SK-N-SH (cell line): ENCODE data around the gene STON1. TPM values are rescaled to one million over a fixed set of nuclear protein-coding genes. Genes with fewer than 3 reads are reported as not detected.

Experiments
- CTCF ChIA-PET: fragments of 300-600, 350-600 bp; formaldehyde crosslinking; extraction: SDS; loops from one replicate; lab custom pipeline; 2021; lab: Yijun Ruan, JAX
- POLR2A ChIA-PET: fragments of 350-600 bp; sonication (Branson Sonifier 250); formaldehyde crosslinking; extraction: SDS; loops from one replicate; lab custom pipeline; 2020; ENCODE audit warnings: antibody characterized with exemption, inconsistent platforms; lab: Yijun Ruan, JAX
- DNase-seq: peaks from one replicate; pipeline ENCODE4 v3.0.0; 2012
- H2AFZ ChIP-seq: fragments of 200-600 bp; sonication (generic); 2 replicates; pipeline ENCODE4 v1.8.1; 2016; ENCODE audit warnings: antibody characterized with exemption, mild to moderate bottlenecking, low read depth
- H3F3A ChIP-seq: fragments of 200-600 bp; sonication (generic); replicated peaks from 2 replicates; pipeline ENCODE3; 2016; ENCODE audit warnings: antibody characterized with exemption, mild to moderate bottlenecking; ENCODE audit not compliant: insufficient read depth
- H3K27ac ChIP-seq, 2 experiments: fragments of 200-500 bp in 1 of 2; fragments of 200-600 bp in 1 of 2; sonication (Bioruptor generic) in 1 of 2; sonication (generic), shearing (Covaris generic) in 1 of 2; 2 replicates each; pipeline versions ENCODE4 v1.5.1 to v1.6.1; 2014 to 2016; ENCODE audit warnings: low read depth in 2 of 2, inconsistent platforms in 1 of 2, low read length in 1 of 2, mild to moderate bottlenecking in 1 of 2, mixed read lengths in 1 of 2
- H3K27me3 ChIP-seq: fragments of 200-600 bp; sonication (generic), shearing (Covaris generic); 2 replicates; pipeline ENCODE4 v1.6.1; 2016; ENCODE audit warnings: mixed run types; ENCODE audit not compliant: insufficient read depth
- H3K36me3 ChIP-seq, 2 experiments: fragments of 200-500 bp in 1 of 2; fragments of 200-600 bp in 1 of 2; sonication (Bioruptor generic) in 1 of 2; sonication (generic) in 1 of 2; replicated peaks in 1 of 2; 2 replicates each; pipeline versions ENCODE3 to v1.5.1; 2014 to 2016; ENCODE audit warnings: low read length in 1 of 2, mild to moderate bottlenecking in 1 of 2; ENCODE audit not compliant: insufficient read depth in 2 of 2, control insufficient read depth in 1 of 2
- H3K4me1 ChIP-seq, 2 experiments: fragments of 200-500 bp in 1 of 2; fragments of 200-600 bp in 1 of 2; sonication (Bioruptor generic) in 1 of 2; sonication (generic), shearing (Covaris generic) in 1 of 2; 2 replicates each; pipeline versions ENCODE4 v1.5.1 to v1.6.1; 2014 to 2016; ENCODE audit warnings: low read depth in 1 of 2, low read length in 1 of 2, mixed run types in 1 of 2; ENCODE audit not compliant: insufficient read depth in 2 of 2, control insufficient read depth in 1 of 2
- H3K4me2 ChIP-seq: fragments of 200-600 bp; sonication (generic), shearing (Covaris generic); 2 replicates; pipeline ENCODE4 v1.6.1; 2017; ENCODE audit warnings: mixed run types
- H3K4me3 ChIP-seq, 2 experiments: fragments of 200-500 bp in 1 of 2; fragments of 200-600 bp in 1 of 2; sonication (Bioruptor generic) in 1 of 2; sonication (generic), shearing (Covaris generic) in 1 of 2; 2 replicates each; pipeline versions ENCODE4 v1.5.1 to v1.8.1; 2014 to 2016; ENCODE audit warnings: low read depth in 2 of 2, inconsistent platforms in 1 of 2, low read length in 1 of 2, mild to moderate bottlenecking in 1 of 2, mixed read lengths in 1 of 2, moderate library complexity in 1 of 2
- H3K79me2 ChIP-seq: fragments of 200-600 bp; sonication (generic); 2 replicates; pipeline ENCODE4 v1.8.1; 2017; ENCODE audit warnings: mild to moderate bottlenecking; ENCODE audit not compliant: insufficient read depth
- H3K9ac ChIP-seq: fragments of 200-600 bp; sonication (generic); 2 replicates; pipeline ENCODE4 v1.6.1; 2017; ENCODE audit warnings: mixed run types
- H3K9me2 ChIP-seq: fragments of 200-600 bp; sonication (generic); 2 replicates; pipeline ENCODE4 v1.6.1; 2017; ENCODE audit warnings: mixed run types
- H3K9me3 ChIP-seq: fragments of 200-600 bp; sonication (generic); 2 replicates; pipeline ENCODE4 v1.6.1; 2017; ENCODE audit warnings: mixed run types, mild to moderate bottlenecking, moderate library complexity
- H4K20me1 ChIP-seq: fragments of 200-600 bp; sonication (generic); 2 replicates; pipeline ENCODE4 v1.6.1; 2017; ENCODE audit warnings: mild to moderate bottlenecking, mixed run types; ENCODE audit not compliant: insufficient read depth
- CHD2 ChIP-seq: fragments of 150-350 bp; IDR thresholded peaks from 2 replicates; pipeline ENCODE4 v1.6.1; 2018; ENCODE audit warnings: low read length; ENCODE audit not compliant: partially characterized antibody
- CTCF ChIP-seq: fragments of 200-600 bp; sonication (generic); IDR thresholded peaks from 2 replicates; pipeline ENCODE4 v1.6.1; 2017; ENCODE audit warnings: antibody characterized with exemption, mild to moderate bottlenecking, moderate library complexity
- EZH2phosphoT487 ChIP-seq: fragments of 200-600 bp; sonication (generic); IDR thresholded peaks from 2 replicates; pipeline ENCODE4 v1.6.1; 2017; ENCODE audit warnings: low read depth, mixed run types, mild to moderate bottlenecking, antibody characterized with exemption, moderate library complexity, borderline replicate concordance
- JUND ChIP-seq: IDR thresholded peaks from 2 replicates; pipeline ENCODE4 v1.4.0; 2012
- MEF2A ChIP-seq: IDR thresholded peaks from 2 replicates; pipeline ENCODE4 v1.4.0; 2012; ENCODE audit warnings: low read depth, borderline replicate concordance
- MXI1 ChIP-seq: IDR thresholded peaks from 2 replicates; pipeline ENCODE4 v1.6.1; 2012; ENCODE audit warnings: mild to moderate bottlenecking, low read depth, low read length, improper control_type of control experiment
- NRF1 ChIP-seq: IDR thresholded peaks from 2 replicates; pipeline ENCODE4 v1.6.1; 2012; ENCODE audit warnings: low read depth, mild to moderate bottlenecking, low read length
- PBX3 ChIP-seq: IDR thresholded peaks from 2 replicates; pipeline ENCODE4; 2012
- POLR2AphosphoS5 ChIP-seq: IDR thresholded peaks from 2 replicates; pipeline ENCODE4 v1.6.1; 2012; ENCODE audit warnings: low read depth, low read length
- RAD21 ChIP-seq: IDR thresholded peaks from 2 replicates; pipeline ENCODE4 v1.6.1; 2012; ENCODE audit warnings: mild to moderate bottlenecking, low read length
- RXRA ChIP-seq: IDR thresholded peaks from 2 replicates; pipeline ENCODE4 v1.4.0; 2012; ENCODE audit warnings: low read depth, mild to moderate bottlenecking, borderline replicate concordance
- SIN3A ChIP-seq: IDR thresholded peaks from 2 replicates; pipeline ENCODE4 v1.6.1; 2012; ENCODE audit warnings: low read depth, mild to moderate bottlenecking, low read length, moderate library complexity, borderline replicate concordance
- TCF12 ChIP-seq: IDR thresholded peaks from 2 replicates; pipeline ENCODE4 v1.4.0; 2012
- WGBS: methylation state at CpG from one replicate; pipeline ENCODE4 v1.1.6; 2017; ENCODE audit warnings: low lambda C conversion rate; 5-methylcytosine and 5-hydroxymethylcytosine counted together
- polyA plus RNA-seq, 3 experiments: library from polyadenylated mRNA; depleted of rRNA; stranded (reverse); fragments of >200 nt; gene quantifications; 2 replicates each; pipeline ENCODE4 v1.2.3, GENCODE V29; 2012

STON1 gene
- polyA plus RNA-seq, 1 of the 3 experiments (the other 2 are of a cell fraction): 4.2 TPM

GRCh38 chr2:48540237-48540935, 10.4 kb downstream of the STON1 start:
- Histone ChIP-seq H3K4me1 (no peaks in the 10 kb centered on the region), H3K27me3 (no peaks in the 10 kb centered on the region), H3K9me3 (no peaks in the 10 kb centered on the region), H3K4me3 (no peak overlapping the region), H4K20me1 (no peaks in the 10 kb centered on the region), H3K9ac (no peak overlapping the region), H3F3A (peaks cover 5% of the 10 kb centered on the region), H3K4me2 (no peak overlapping the region), H3K27ac (no peak overlapping the region), H3K36me3 (peaks cover 0 to 11% of the 10 kb centered on the region in 2 experiments), H2AFZ (no peak overlapping the region), H3K9me2 (no peaks in the 10 kb centered on the region), H3K79me2 (peaks cover 3% of the 10 kb centered on the region; the same call in 1 of the 2 replicates)
- ChIA-PET CTCF (interaction anchor here (1.3 kb wide), 1 partner anchor 10 kb away, joined by 4 read pairs; no protein-coding TSS in a partner anchor), POLR2A (no interaction called here)
- WGBS: 94% methylated on average over 7 of the region's 7 CpGs
- TF ChIP-seq RAD21: no peak
- no peak for TF ChIP-seq MEF2A
- no peak for TF ChIP-seq CHD2
- TF ChIP-seq RXRA: no peak
- no peak for TF ChIP-seq TCF12
- TF ChIP-seq MXI1: no peak
- no peak for TF ChIP-seq POLR2AphosphoS5
- no peak for TF ChIP-seq SIN3A
- TF ChIP-seq PBX3: no peak
- TF ChIP-seq JUND: no peak
- TF ChIP-seq EZH2phosphoT487: no peak
- no peak for TF ChIP-seq NRF1
- DNase-seq: no peak

- H3K9ac ChIP-seq: no peak overlapping the region
- H3K9me2 ChIP-seq: no peaks in the 10 kb centered on the region
- ChIA-PET POLR2A (no interaction called here), CTCF (no interaction called here)
- WGBS: 74% methylated on average over 7 of the region's 7 CpGs
- H3K27me3 ChIP-seq: no peaks in the 10 kb centered on the region
- no peaks in the 10 kb centered on the region for H3K9me3 ChIP-seq
- H3F3A ChIP-seq: peaks cover 2% of the 10 kb centered on the region
- H3K4me1 ChIP-seq: no peaks in the 10 kb centered on the region
- H3K4me3 ChIP-seq: no peak overlapping the region
- peak; percentile 32 for DNase-seq
- 0 out of 2 replicates have a peak, but pooled peaks have one; percentile 12 for TF ChIP-seq RAD21
- TF ChIP-seq CTCF: no peak
- TF ChIP-seq, all 33 proteins: peak for 1
- H3K79me2 ChIP-seq: peaks cover 3% of the 10 kb centered on the region
- H2AFZ ChIP-seq: no peak overlapping the region
- 0 out of 2 replicates have a peak overlapping the region, but pooled peaks have one; percentile 12 for H3K4me2 ChIP-seq
- peaks cover 0 to 11% of the 10 kb centered on the region in 2 experiments for H3K36me3 ChIP-seq
- H4K20me1 ChIP-seq: no peaks in the 10 kb centered on the region
- H3K27ac ChIP-seq: peak overlapping the region in 1 of 2 experiments; percentile 20; a peak in 1 of 4 replicates
Measured at GRCh38 chr2:48541666-48542389, 11.9 kb downstream of the STON1 start.
